IPS DF 19.7 (cell line): Measurements from ENCODE around the gene FBXO45.
"Not testable (repeated sequence)": the region's sequence is repeated elsewhere in the genome, so short reads cannot be mapped to it uniquely, and the experiment has no call there.

Source experiments
- DNase-seq: peaks from one replicate; pipeline ENCODE4 v3.0.0-alpha.2; 2013; ENCODE audit warnings: low read depth, low spot score

Gene FBXO45

GRCh38 chr3:196617256-196617655, 48.8 kb downstream of the FBXO45 start:
- DNase-seq: no peak

GRCh38 chr3:196619223-196619622, 50.8 kb downstream of the FBXO45 start:
- no peak for DNase-seq

- DNase-seq: not testable (repeated sequence)
Observed at GRCh38 chr3:196619627-196620026, 51.2 kb downstream of the FBXO45 start.

GRCh38 chr3:196620161-196620604, 51.7 kb downstream of the FBXO45 start:
- no peak for DNase-seq

- no peak for DNase-seq
Observed at GRCh38 chr3:196620684-196621083, 52.2 kb downstream of the FBXO45 start.

GRCh38 chr3:196621611-196622010, 53.2 kb downstream of the FBXO45 start:
- no peak for DNase-seq

- no peak for DNase-seq
Observed at GRCh38 chr3:196624067-196624790, 55.8 kb downstream of the FBXO45 start.

GRCh38 chr3:196624907-196625306, 56.4 kb downstream of the FBXO45 start:
- no peak for DNase-seq

GRCh38 chr3:196625331-196625730, 56.9 kb downstream of the FBXO45 start:
- no peak for DNase-seq

GRCh38 chr3:196627918-196628231, 59.4 kb downstream of the FBXO45 start:
- no peak for DNase-seq

- no peak for DNase-seq
Observed at GRCh38 chr3:196629228-196629627, 60.8 kb downstream of the FBXO45 start.

GRCh38 chr3:196631682-196632045, 63.2 kb downstream of the FBXO45 start:
- DNase-seq: no peak

GRCh38 chr3:196632046-196632751, 63.7 kb downstream of the FBXO45 start:
- peak; percentile 69 for DNase-seq

GRCh38 chr3:196633555-196634151, 65.2 kb downstream of the FBXO45 start:
- DNase-seq: no peak

- DNase-seq: no peak
Observed at GRCh38 chr3:196634224-196634623, 65.8 kb downstream of the FBXO45 start.

GRCh38 chr3:196634829-196635228, 66.4 kb downstream of the FBXO45 start:
- no peak for DNase-seq

GRCh38 chr3:196636369-196637349, 68.2 kb downstream of the FBXO45 start:
- DNase-seq: no peak

- not testable (repeated sequence) for DNase-seq
Observed at GRCh38 chr3:196637941-196638340, 69.5 kb downstream of the FBXO45 start.
